Measurements from ENCODE around the gene NME7.

NME7 gene

GRCh38 chr1:169092399-169092798 lies 275.2 kb downstream of the NME7 start:
- 93 to 97% methylated on average over 2 of the region's 2 CpGs for WGBS, 2 experiments
- no peaks in the 10 kb centered on the region for H3K4me1 ChIP-seq (ENCODE audit: control insufficient read depth, insufficient read depth, low read length)
- H3K9me3 ChIP-seq (ENCODE audit: control insufficient read depth, low read length), result no peaks in the 10 kb centered on the region
- no peak overlapping the region for H3K4me3 ChIP-seq (ENCODE audit: insufficient read depth, low read depth, low read length)
- H3K36me3 ChIP-seq (ENCODE audit: control insufficient read depth, insufficient read depth, low read length), result no peaks in the 10 kb centered on the region
- no peaks in the 10 kb centered on the region for H3K27me3 ChIP-seq (ENCODE audit: control insufficient read depth, insufficient read depth, low read length, poor library complexity, severe bottlenecking)
- H3K27ac ChIP-seq (ENCODE audit: insufficient read depth, low read depth, low read length, poor library complexity, severe bottlenecking), result no peak overlapping the region

- Histone ChIP-seq H3K4me1 (ENCODE audit: control insufficient read depth, insufficient read depth, low read length) (no peaks in the 10 kb centered on the region), H3K36me3 (ENCODE audit: control insufficient read depth, insufficient read depth, low read length) (no peaks in the 10 kb centered on the region), H3K27me3 (ENCODE audit: control insufficient read depth, insufficient read depth, low read length, poor library complexity, severe bottlenecking) (no peaks in the 10 kb centered on the region), H3K4me3 (ENCODE audit: insufficient read depth, low read depth, low read length) (no peak overlapping the region), H3K27ac (ENCODE audit: insufficient read depth, low read depth, low read length, poor library complexity, severe bottlenecking) (no peak overlapping the region), H3K9me3 (ENCODE audit: control insufficient read depth, low read length) (no peaks in the 10 kb centered on the region)
- 93 to 95% methylated on average over 4 of the region's 4 CpGs for WGBS, 2 experiments
These were observed 276.1 kb downstream of the NME7 start for GRCh38 chr1:169091480-169091941.

- Histone ChIP-seq H3K36me3 (ENCODE audit: control insufficient read depth, insufficient read depth, low read length) (no peaks in the 10 kb centered on the region), H3K27ac (ENCODE audit: insufficient read depth, low read depth, low read length, poor library complexity, severe bottlenecking) (no peak overlapping the region), H3K4me3 (ENCODE audit: insufficient read depth, low read depth, low read length) (no peak overlapping the region), H3K27me3 (ENCODE audit: control insufficient read depth, insufficient read depth, low read length, poor library complexity, severe bottlenecking) (no peaks in the 10 kb centered on the region), H3K4me1 (ENCODE audit: control insufficient read depth, insufficient read depth, low read length) (no peaks in the 10 kb centered on the region), H3K9me3 (ENCODE audit: control insufficient read depth, low read length) (no peaks in the 10 kb centered on the region)
- 88 to 91% methylated on average over 4 of the region's 4 CpGs for WGBS, 2 experiments
These were observed 276.7 kb downstream of the NME7 start for GRCh38 chr1:169090900-169091311.

GRCh38 chr1:169090308-169090899 lies 277.2 kb downstream of the NME7 start:
- Histone ChIP-seq H3K27ac (ENCODE audit: insufficient read depth, low read depth, low read length, poor library complexity, severe bottlenecking) (no peak overlapping the region), H3K27me3 (ENCODE audit: control insufficient read depth, insufficient read depth, low read length, poor library complexity, severe bottlenecking) (no peaks in the 10 kb centered on the region), H3K9me3 (ENCODE audit: control insufficient read depth, low read length) (no peaks in the 10 kb centered on the region), H3K4me1 (ENCODE audit: control insufficient read depth, insufficient read depth, low read length) (no peaks in the 10 kb centered on the region), H3K36me3 (ENCODE audit: control insufficient read depth, insufficient read depth, low read length) (no peaks in the 10 kb centered on the region), H3K4me3 (ENCODE audit: insufficient read depth, low read depth, low read length) (no peak overlapping the region)
- 93 to 96% methylated on average over 3 to 4 of the region's 4 CpGs for WGBS, 2 experiments

- Histone ChIP-seq H3K36me3 (ENCODE audit: control insufficient read depth, insufficient read depth, low read length) (no peaks in the 10 kb centered on the region), H3K4me3 (ENCODE audit: insufficient read depth, low read depth, low read length) (no peak overlapping the region), H3K4me1 (ENCODE audit: control insufficient read depth, insufficient read depth, low read length) (no peaks in the 10 kb centered on the region), H3K27me3 (ENCODE audit: control insufficient read depth, insufficient read depth, low read length, poor library complexity, severe bottlenecking) (no peaks in the 10 kb centered on the region), H3K9me3 (ENCODE audit: control insufficient read depth, low read length) (no peaks in the 10 kb centered on the region), H3K27ac (ENCODE audit: insufficient read depth, low read depth, low read length, poor library complexity, severe bottlenecking) (no peak overlapping the region)
- 88 to 100% methylated on average over 2 of the region's 2 CpGs for WGBS, 2 experiments
These were observed 277.8 kb downstream of the NME7 start for GRCh38 chr1:169089776-169090175.

- no peaks in the 10 kb centered on the region for H3K36me3 ChIP-seq (ENCODE audit: control insufficient read depth, insufficient read depth, low read length)
- H3K27me3 ChIP-seq (ENCODE audit: control insufficient read depth, insufficient read depth, low read length, poor library complexity, severe bottlenecking), result no peaks in the 10 kb centered on the region
- H3K4me3 ChIP-seq (ENCODE audit: insufficient read depth, low read depth, low read length), result no peak overlapping the region
- WGBS, 2 experiments, result 88 to 95% methylated on average over 3 to 4 of the region's 4 CpGs
- no peak overlapping the region for H3K27ac ChIP-seq (ENCODE audit: insufficient read depth, low read depth, low read length, poor library complexity, severe bottlenecking)
- H3K4me1 ChIP-seq (ENCODE audit: control insufficient read depth, insufficient read depth, low read length), result no peaks in the 10 kb centered on the region
- H3K9me3 ChIP-seq (ENCODE audit: control insufficient read depth, low read length), result no peaks in the 10 kb centered on the region
These were observed 279.7 kb downstream of the NME7 start for GRCh38 chr1:169087876-169088275.

GRCh38 chr1:169086603-169087455 lies 280.8 kb downstream of the NME7 start:
- H3K4me1 ChIP-seq (ENCODE audit: control insufficient read depth, insufficient read depth, low read length), result no peaks in the 10 kb centered on the region
- no peak overlapping the region for H3K4me3 ChIP-seq (ENCODE audit: insufficient read depth, low read depth, low read length)
- WGBS, 2 experiments, result 92 to 96% methylated on average over 3 of the region's 3 CpGs
- H3K9me3 ChIP-seq (ENCODE audit: control insufficient read depth, low read length), result no peaks in the 10 kb centered on the region
- no peaks in the 10 kb centered on the region for H3K27me3 ChIP-seq (ENCODE audit: control insufficient read depth, insufficient read depth, low read length, poor library complexity, severe bottlenecking)
- no peak overlapping the region for H3K27ac ChIP-seq (ENCODE audit: insufficient read depth, low read depth, low read length, poor library complexity, severe bottlenecking)
- no peaks in the 10 kb centered on the region for H3K36me3 ChIP-seq (ENCODE audit: control insufficient read depth, insufficient read depth, low read length)

GRCh38 chr1:169085911-169086310 lies 281.7 kb downstream of the NME7 start:
- no peaks in the 10 kb centered on the region for H3K4me1 ChIP-seq (ENCODE audit: control insufficient read depth, insufficient read depth, low read length)
- no peaks in the 10 kb centered on the region for H3K27me3 ChIP-seq (ENCODE audit: control insufficient read depth, insufficient read depth, low read length, poor library complexity, severe bottlenecking)
- no peak overlapping the region for H3K27ac ChIP-seq (ENCODE audit: insufficient read depth, low read depth, low read length, poor library complexity, severe bottlenecking)
- H3K9me3 ChIP-seq (ENCODE audit: control insufficient read depth, low read length), result no peaks in the 10 kb centered on the region
- 93 to 96% methylated on average over 2 of the region's 2 CpGs for WGBS, 2 experiments
- no peak overlapping the region for H3K4me3 ChIP-seq (ENCODE audit: insufficient read depth, low read depth, low read length)
- H3K36me3 ChIP-seq (ENCODE audit: control insufficient read depth, insufficient read depth, low read length), result no peaks in the 10 kb centered on the region
